Hippocampal formation (tissue), 2 donors: ENCODE results near the gene DEDD2.
A peak's percentile ranks its signal among the peaks of the same experiment; 100 is the strongest.

Experiments used
- DNase-seq, 2 donors: peaks; one replicate each; lab custom pipeline; 2025; lab: John Stamatoyannopoulos, UW

DEDD2 gene

GRCh38 chr19:42199440-42200115 is 17.9 kb downstream of the DEDD2 start:
- no peak for DNase-seq

- no peak for DNase-seq
Observed at GRCh38 chr19:42198676-42199439, 18.6 kb downstream of the DEDD2 start.

GRCh38 chr19:42197375-42197817 is 20.1 kb downstream of the DEDD2 start:
- no peak for DNase-seq

GRCh38 chr19:42196011-42197001 is 21.2 kb downstream of the DEDD2 start:
- DNase-seq, result no peak

- DNase-seq, result no peak
Observed at GRCh38 chr19:42193706-42194105, 23.8 kb downstream of the DEDD2 start.

- DNase-seq, result no peak
Observed at GRCh38 chr19:42193294-42193693, 24.2 kb downstream of the DEDD2 start.

- no peak for DNase-seq
Observed at GRCh38 chr19:42191855-42192254, 25.6 kb downstream of the DEDD2 start.

GRCh38 chr19:42191330-42191729 is 26.1 kb downstream of the DEDD2 start:
- DNase-seq, result no peak

- no peak for DNase-seq
Observed at GRCh38 chr19:42189133-42189532, 28.3 kb downstream of the DEDD2 start.

GRCh38 chr19:42188665-42189064 is 28.8 kb downstream of the DEDD2 start:
- no peak for DNase-seq

GRCh38 chr19:42185277-42185676 is 32.2 kb downstream of the DEDD2 start:
- DNase-seq, result peak in 1 of 2 donors; percentile 6

- peak; percentile 54 to 62 for DNase-seq
Observed at GRCh38 chr19:42184401-42184861, 33.0 kb downstream of the DEDD2 start.

GRCh38 chr19:42178791-42179674 is 38.4 kb downstream of the DEDD2 start:
- no peak for DNase-seq

- no peak for DNase-seq
Observed at GRCh38 chr19:42177686-42178019, 39.8 kb downstream of the DEDD2 start.

GRCh38 chr19:42176990-42177685 is 40.3 kb downstream of the DEDD2 start:
- peak; percentile 60 to 62 for DNase-seq

- no peak for DNase-seq
Observed at GRCh38 chr19:42176649-42176989, 40.9 kb downstream of the DEDD2 start.

GRCh38 chr19:42175952-42176648 is 41.4 kb downstream of the DEDD2 start:
- DNase-seq, result peak; percentile 12 to 33

GRCh38 chr19:42174958-42175734 is 42.3 kb downstream of the DEDD2 start:
- DNase-seq, result no peak

GRCh38 chr19:42174188-42174587 is 43.3 kb downstream of the DEDD2 start:
- DNase-seq, result no peak
